ENCODE measurements around the gene CASP8AP2. TPM values are rescaled to one million over a fixed set of nuclear protein-coding genes. Genes with fewer than 3 reads are reported as not detected.

CASP8AP2 gene
- total and polyA plus RNA-seq, 2 of the 13 experiments (the other 11 are each of a cell fraction or from before 2014, with no cell fraction given): 5.7 to 13.5 TPM

GRCh38 chr6:89819336-89820130 lies 10.1 kb upstream of the CASP8AP2 start, which contains the start of gene MDN1 (continued):
- peak; percentile 50; the same call in 1 of the 2 replicates for TF ChIP-seq ZNF770 (CRISPR knock-in tag; IDR thresholded peaks at IDR 0.05)
- no peak for TF ChIP-seq RFX3 (CRISPR knock-in tag; IDR thresholded peaks at IDR 0.05)
- no peak for TF ChIP-seq ZSCAN20 (CRISPR knock-in tag; IDR thresholded peaks at IDR 0.05; ENCODE audit: borderline replicate concordance)
- no peak for TF ChIP-seq KAT2B (IDR thresholded peaks at IDR 0.05; ENCODE audit: borderline replicate concordance, low read depth, low read length)
- TF ChIP-seq ZNF468 (CRISPR knock-in tag; IDR thresholded peaks at IDR 0.05): no peak
- no peak for TF ChIP-seq ZNF383 (CRISPR knock-in tag; IDR thresholded peaks at IDR 0.05; ENCODE audit: borderline replicate concordance)
- peak; percentile 73; the same call in 1 of the 2 replicates for TF ChIP-seq TIGD3 (CRISPR knock-in tag; IDR thresholded peaks at IDR 0.05; ENCODE audit: borderline replicate concordance)
- 0 out of 2 replicates have a peak, but pooled peaks have one; percentile 60 for TF ChIP-seq PREB (CRISPR knock-in tag; IDR thresholded peaks at IDR 0.05)
- TF ChIP-seq NR2C2 (CRISPR knock-in tag; IDR thresholded peaks at IDR 0.05; ENCODE audit: borderline replicate concordance): peak; percentile 65
- TF ChIP-seq RFX5 (IDR thresholded peaks at IDR 0.05; ENCODE audit: low read depth, low read length): peak; percentile 45; the same call in 1 of the 2 replicates
- TF ChIP-seq ZNF737 (CRISPR knock-in tag; IDR thresholded peaks at IDR 0.05; ENCODE audit: borderline replicate concordance): peak; percentile 78
- no peak for TF ChIP-seq SNAI1 (CRISPR knock-in tag; IDR thresholded peaks at IDR 0.05; ENCODE audit: borderline replicate concordance)
- TF ChIP-seq ZFP82 (CRISPR knock-in tag; IDR thresholded peaks at IDR 0.05; ENCODE audit: borderline replicate concordance): no peak
- TF ChIP-seq HDAC2 (CRISPR knock-in tag; IDR thresholded peaks at IDR 0.05): peak; percentile 85; the same call in 1 of the 2 replicates
- TF ChIP-seq ZNF589 (CRISPR knock-in tag; conservative IDR thresholded peaks at IDR 0.05): peak; percentile 16; the same call in 1 of the 2 replicates
- TF ChIP-seq CENPX (CRISPR knock-in tag; IDR thresholded peaks at IDR 0.05): no peak
- TF ChIP-seq ZNF264 (CRISPR knock-in tag; IDR thresholded peaks at IDR 0.05): no peak
- peak; percentile 91 for TF ChIP-seq POGZ (CRISPR knock-in tag; IDR thresholded peaks at IDR 0.05)
- TF ChIP-seq PHB2 (IDR thresholded peaks at IDR 0.05; ENCODE audit: partially characterized antibody): no peak
- no peak for TF ChIP-seq ZNF644 (CRISPR knock-in tag; IDR thresholded peaks at IDR 0.05; ENCODE audit: low read depth)
- TF ChIP-seq ZNF652 (CRISPR knock-in tag; IDR thresholded peaks at IDR 0.05; ENCODE audit: borderline replicate concordance, low read depth): no peak
- TF ChIP-seq ZNF580 (CRISPR knock-in tag; IDR thresholded peaks at IDR 0.05; ENCODE audit: borderline replicate concordance, low read depth): no peak; the same call in 1 of the 2 replicates
- peak; percentile 90 for TF ChIP-seq AHR (CRISPR knock-in tag; IDR thresholded peaks at IDR 0.05)
- no peak; the same call in 1 of the 2 replicates for TF ChIP-seq ARID2 (CRISPR knock-in tag; IDR thresholded peaks at IDR 0.05; ENCODE audit: borderline replicate concordance)
- peak; percentile 60; the same call in 1 of the 2 replicates for TF ChIP-seq ARNT2 (CRISPR knock-in tag; IDR thresholded peaks at IDR 0.05; ENCODE audit: low read depth)
- no peak for TF ChIP-seq SNRNP70 (IDR thresholded peaks at IDR 0.05; ENCODE audit: low read depth, low read length)

Measured in HepG2 (cell line).